ENCODE data around the gene HIC1. TPM values are rescaled to one million over a fixed set of nuclear protein-coding genes. Genes with fewer than 3 reads are reported as not detected.

The HIC1 gene
- polyA plus RNA-seq, 1 experiment: 15.1 TPM

GRCh38 chr17:2111691-2112090 lies 56.8 kb downstream of the HIC1 start:
- DNase-seq (ENCODE audit: low read depth): no peak
- CTCF ChIA-PET: interaction anchor here (1.7 to 1.8 kb wide), 2 partner anchors 10 to 16 kb away, joined by 4 to 7 read pairs; no protein-coding TSS in a partner anchor
- POLR2A ChIA-PET: no interaction called here
- Histone ChIP-seq H3K4me3 (ENCODE audit: low read depth, low read length) (no peak overlapping the region), H3K27me3 (ENCODE audit: control insufficient read depth, insufficient read depth, low read length) (no peaks in the 10 kb centered on the region), H3K36me3 (ENCODE audit: control insufficient read depth, insufficient read depth, low read length) (no peaks in the 10 kb centered on the region)
- TF ChIP-seq CTCF (IDR thresholded peaks at IDR 0.05; ENCODE audit: insufficient read depth, low read depth, low read length): no peak

Small RNAs within 50 kb of the gene (small RNA-seq; reads per million reads assigned to genes)
- gene AC090617.6 (ENCODE audit: insufficient read length, low read depth, low replicate concordance) (not detected), gene AC090617.9 (ENCODE audit: insufficient read length, low read depth, low replicate concordance) (not detected), gene MIR132 (ENCODE audit: insufficient read length, low read depth, low replicate concordance) (228 reads per million, percentile 94 among the genes with 10 or more reads in this experiment), gene MIR212 (ENCODE audit: insufficient read length, low read depth, low replicate concordance) (28.7 reads per million, percentile 86 among the genes with 10 or more reads in this experiment), gene OVCA2 (ENCODE audit: insufficient read length, low read depth, low replicate concordance) (not detected)

Other genes with a start within 250 kb of the HIC1 start
- 4.4 and 4.5 TPM in 2 replicates for gene SMYD4, start 225.2 kb upstream of the HIC1 start, polyA plus RNA-seq (2011; rRNA removed)
- gene RPA1, start 225.1 kb upstream of the HIC1 start, polyA plus RNA-seq (2011; rRNA removed): 58.8 and 67.9 TPM in 2 replicates
- 0.16 and 0.32 TPM in 2 replicates for gene RTN4RL1, start 29.8 kb upstream of the HIC1 start, polyA plus RNA-seq (2011; rRNA removed)
- gene DPH1, start 24.9 kb upstream of the HIC1 start, polyA plus RNA-seq (2011; rRNA removed): 36.1 and 54.6 TPM in 2 replicates
- gene OVCA2, start 13.1 kb upstream of the HIC1 start, polyA plus RNA-seq (2011; rRNA removed): 42.0 and 56.7 TPM in 2 replicates
- 13.8 and 29.7 TPM in 2 replicates for gene SMG6, start 248.7 kb downstream of the HIC1 start, polyA plus RNA-seq (2011; rRNA removed)
- gene SRR, start 248.8 kb downstream of the HIC1 start, polyA plus RNA-seq (2011; rRNA removed): 17.1 and 24.0 TPM in 2 replicates

Measured in BJ (cell line).